Measurements from ENCODE around the gene CACNA1D.

CACNA1D gene

GRCh38 chr3:53811143-53811927 lies 316.9 kb downstream of the CACNA1D start:
- Histone ChIP-seq H3K9ac (ENCODE audit: low read length) (no peak overlapping the region), H3K27me3 (ENCODE audit: control insufficient read depth, insufficient read depth, low read length) (no peaks in the 10 kb centered on the region), H3K4me1 (ENCODE audit: control insufficient read depth, insufficient read depth, low read length) (no peaks in the 10 kb centered on the region), H3K36me3 (ENCODE audit: control insufficient read depth, insufficient read depth, low read length) (no peaks in the 10 kb centered on the region), H3K9me3 (ENCODE audit: control insufficient read depth, low read length) (no peaks in the 10 kb centered on the region), H3K4me3 (ENCODE audit: low read length) (no peak overlapping the region)

GRCh38 chr3:53812434-53812833 lies 318.0 kb downstream of the CACNA1D start:
- Histone ChIP-seq H3K27me3 (ENCODE audit: control insufficient read depth, insufficient read depth, low read length) (no peaks in the 10 kb centered on the region), H3K36me3 (ENCODE audit: control insufficient read depth, insufficient read depth, low read length) (no peaks in the 10 kb centered on the region), H3K4me1 (ENCODE audit: control insufficient read depth, insufficient read depth, low read length) (no peaks in the 10 kb centered on the region), H3K9me3 (ENCODE audit: control insufficient read depth, low read length) (no peaks in the 10 kb centered on the region), H3K4me3 (ENCODE audit: low read length) (no peak overlapping the region), H3K9ac (ENCODE audit: low read length) (no peak overlapping the region)

GRCh38 chr3:53813229-53813628 lies 318.8 kb downstream of the CACNA1D start:
- no peaks in the 10 kb centered on the region for H3K4me1 ChIP-seq (ENCODE audit: control insufficient read depth, insufficient read depth, low read length)
- no peaks in the 10 kb centered on the region for H3K27me3 ChIP-seq (ENCODE audit: control insufficient read depth, insufficient read depth, low read length)
- H3K9me3 ChIP-seq (ENCODE audit: control insufficient read depth, low read length), result no peaks in the 10 kb centered on the region
- H3K36me3 ChIP-seq (ENCODE audit: control insufficient read depth, insufficient read depth, low read length), result no peaks in the 10 kb centered on the region
- H3K9ac ChIP-seq (ENCODE audit: low read length), result no peak overlapping the region
- no peak overlapping the region for H3K4me3 ChIP-seq (ENCODE audit: low read length)

DNA sequence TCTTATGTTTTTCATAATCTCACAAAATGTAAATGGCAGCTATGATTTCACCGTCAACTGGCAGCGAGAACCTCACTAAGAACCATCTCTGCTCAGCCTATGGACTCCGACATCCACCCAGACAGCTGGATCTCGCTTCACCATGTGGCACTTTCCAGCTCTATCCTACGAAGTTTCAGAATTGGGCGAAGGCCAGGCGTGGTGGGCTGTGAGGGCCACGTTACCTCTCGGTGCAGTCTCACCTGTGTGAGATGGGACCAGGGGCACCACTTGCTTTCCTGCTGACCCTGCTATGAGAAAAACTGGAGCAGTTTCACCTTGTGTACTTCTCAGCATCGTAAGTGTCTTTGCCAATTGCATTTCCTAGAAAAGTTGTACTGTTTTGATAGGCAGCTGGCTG lies 319.5 kb downstream of the CACNA1D start:
- H3K9me3 ChIP-seq (ENCODE audit: control insufficient read depth, low read length), result no peaks in the 10 kb centered on the region
- no peak overlapping the region for H3K9ac ChIP-seq (ENCODE audit: low read length)
- no peak overlapping the region for H3K4me3 ChIP-seq (ENCODE audit: low read length)
- H3K36me3 ChIP-seq (ENCODE audit: control insufficient read depth, insufficient read depth, low read length), result no peaks in the 10 kb centered on the region
- no peaks in the 10 kb centered on the region for H3K27me3 ChIP-seq (ENCODE audit: control insufficient read depth, insufficient read depth, low read length)
- H3K4me1 ChIP-seq (ENCODE audit: control insufficient read depth, insufficient read depth, low read length), result no peaks in the 10 kb centered on the region

DNA sequence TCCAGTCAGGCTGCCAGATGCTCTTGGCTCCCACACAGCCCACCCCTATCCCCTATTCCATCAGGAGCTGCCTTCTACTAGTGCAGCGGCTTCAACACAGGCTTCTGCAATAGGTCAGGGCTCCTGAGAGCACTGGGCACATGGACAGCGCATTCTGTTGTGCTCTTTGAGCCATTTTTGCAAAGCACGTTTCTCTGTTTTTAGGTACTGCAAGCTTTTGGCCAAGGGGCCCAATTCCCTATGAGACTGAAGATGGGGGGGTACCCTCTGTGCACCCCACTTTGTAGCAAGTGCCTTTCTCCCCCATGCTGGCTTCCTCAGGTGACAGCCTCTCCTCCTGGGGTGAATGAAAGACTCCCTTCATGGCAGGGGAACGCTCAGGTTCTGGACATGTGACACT lies 320.7 kb downstream of the CACNA1D start:
- Histone ChIP-seq H3K9me3 (ENCODE audit: control insufficient read depth, low read length) (no peaks in the 10 kb centered on the region), H3K4me3 (ENCODE audit: low read length) (no peak overlapping the region), H3K36me3 (ENCODE audit: control insufficient read depth, insufficient read depth, low read length) (no peaks in the 10 kb centered on the region), H3K9ac (ENCODE audit: low read length) (no peak overlapping the region), H3K27me3 (ENCODE audit: control insufficient read depth, insufficient read depth, low read length) (no peaks in the 10 kb centered on the region), H3K4me1 (ENCODE audit: control insufficient read depth, insufficient read depth, low read length) (no peaks in the 10 kb centered on the region)

GRCh38 chr3:53815651-53816050 lies 321.2 kb downstream of the CACNA1D start:
- H3K9ac ChIP-seq (ENCODE audit: low read length), result no peak overlapping the region
- H3K36me3 ChIP-seq (ENCODE audit: control insufficient read depth, insufficient read depth, low read length), result no peaks in the 10 kb centered on the region
- H3K4me3 ChIP-seq (ENCODE audit: low read length), result no peak overlapping the region
- no peaks in the 10 kb centered on the region for H3K4me1 ChIP-seq (ENCODE audit: control insufficient read depth, insufficient read depth, low read length)
- H3K9me3 ChIP-seq (ENCODE audit: control insufficient read depth, low read length), result no peaks in the 10 kb centered on the region
- no peaks in the 10 kb centered on the region for H3K27me3 ChIP-seq (ENCODE audit: control insufficient read depth, insufficient read depth, low read length)

DNA sequence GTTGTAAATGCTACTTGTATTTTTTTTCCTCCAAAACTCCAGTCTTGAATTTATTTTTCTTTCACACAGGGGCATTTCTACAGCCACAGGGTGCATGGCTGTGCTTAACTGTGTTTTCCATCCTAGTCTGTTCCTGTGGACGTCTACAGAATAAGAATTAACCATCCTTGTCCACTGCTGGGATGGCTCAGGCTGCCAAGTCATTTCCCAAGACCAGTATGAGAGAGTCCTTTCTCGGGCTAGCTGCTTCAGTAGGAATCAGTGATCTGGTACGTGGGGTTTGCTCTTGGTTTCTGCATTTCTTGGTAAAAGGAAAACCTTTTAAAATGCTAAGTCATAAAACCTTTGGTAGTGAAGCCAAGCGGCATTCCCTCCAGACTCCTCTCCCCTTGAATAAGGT lies 322.0 kb downstream of the CACNA1D start:
- H3K4me3 ChIP-seq (ENCODE audit: low read length), result no peak overlapping the region
- H3K9me3 ChIP-seq (ENCODE audit: control insufficient read depth, low read length), result no peaks in the 10 kb centered on the region
- no peak overlapping the region for H3K9ac ChIP-seq (ENCODE audit: low read length)
- no peaks in the 10 kb centered on the region for H3K4me1 ChIP-seq (ENCODE audit: control insufficient read depth, insufficient read depth, low read length)
- H3K36me3 ChIP-seq (ENCODE audit: control insufficient read depth, insufficient read depth, low read length), result no peaks in the 10 kb centered on the region
- no peaks in the 10 kb centered on the region for H3K27me3 ChIP-seq (ENCODE audit: control insufficient read depth, insufficient read depth, low read length)

GRCh38 chr3:53817211-53817610 lies 322.8 kb downstream of the CACNA1D start:
- no peak overlapping the region for H3K4me3 ChIP-seq (ENCODE audit: low read length)
- H3K4me1 ChIP-seq (ENCODE audit: control insufficient read depth, insufficient read depth, low read length), result no peaks in the 10 kb centered on the region
- no peak overlapping the region for H3K9ac ChIP-seq (ENCODE audit: low read length)
- H3K9me3 ChIP-seq (ENCODE audit: control insufficient read depth, low read length), result no peaks in the 10 kb centered on the region
- no peaks in the 10 kb centered on the region for H3K36me3 ChIP-seq (ENCODE audit: control insufficient read depth, insufficient read depth, low read length)
- H3K27me3 ChIP-seq (ENCODE audit: control insufficient read depth, insufficient read depth, low read length), result no peaks in the 10 kb centered on the region

DNA sequence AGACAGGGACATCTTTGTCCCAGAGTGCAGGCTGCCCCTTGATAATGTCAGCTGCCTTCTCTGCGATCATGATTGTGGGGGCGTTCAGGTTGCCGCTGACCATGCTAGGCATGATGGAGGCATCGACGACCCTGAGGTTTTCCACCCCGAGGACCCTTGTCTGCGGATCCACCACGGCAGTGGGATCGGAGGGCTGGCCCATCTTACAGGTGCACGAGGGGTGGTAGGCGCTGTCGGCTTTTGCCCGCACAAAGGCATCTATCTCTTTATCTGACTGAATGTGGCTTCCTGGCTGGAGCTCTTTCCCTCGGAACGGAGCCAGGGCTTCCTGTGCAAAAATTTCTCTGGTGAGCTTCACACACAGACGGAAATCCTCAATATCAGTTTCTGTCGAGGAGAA lies 323.4 kb downstream of the CACNA1D start:
- Histone ChIP-seq H3K9me3 (ENCODE audit: control insufficient read depth, low read length) (no peaks in the 10 kb centered on the region), H3K9ac (ENCODE audit: low read length) (no peak overlapping the region), H3K27me3 (ENCODE audit: control insufficient read depth, insufficient read depth, low read length) (no peaks in the 10 kb centered on the region), H3K4me1 (ENCODE audit: control insufficient read depth, insufficient read depth, low read length) (no peaks in the 10 kb centered on the region), H3K4me3 (ENCODE audit: low read length) (no peak overlapping the region), H3K36me3 (ENCODE audit: control insufficient read depth, insufficient read depth, low read length) (peaks cover 4% of the 10 kb centered on the region)

DNA sequence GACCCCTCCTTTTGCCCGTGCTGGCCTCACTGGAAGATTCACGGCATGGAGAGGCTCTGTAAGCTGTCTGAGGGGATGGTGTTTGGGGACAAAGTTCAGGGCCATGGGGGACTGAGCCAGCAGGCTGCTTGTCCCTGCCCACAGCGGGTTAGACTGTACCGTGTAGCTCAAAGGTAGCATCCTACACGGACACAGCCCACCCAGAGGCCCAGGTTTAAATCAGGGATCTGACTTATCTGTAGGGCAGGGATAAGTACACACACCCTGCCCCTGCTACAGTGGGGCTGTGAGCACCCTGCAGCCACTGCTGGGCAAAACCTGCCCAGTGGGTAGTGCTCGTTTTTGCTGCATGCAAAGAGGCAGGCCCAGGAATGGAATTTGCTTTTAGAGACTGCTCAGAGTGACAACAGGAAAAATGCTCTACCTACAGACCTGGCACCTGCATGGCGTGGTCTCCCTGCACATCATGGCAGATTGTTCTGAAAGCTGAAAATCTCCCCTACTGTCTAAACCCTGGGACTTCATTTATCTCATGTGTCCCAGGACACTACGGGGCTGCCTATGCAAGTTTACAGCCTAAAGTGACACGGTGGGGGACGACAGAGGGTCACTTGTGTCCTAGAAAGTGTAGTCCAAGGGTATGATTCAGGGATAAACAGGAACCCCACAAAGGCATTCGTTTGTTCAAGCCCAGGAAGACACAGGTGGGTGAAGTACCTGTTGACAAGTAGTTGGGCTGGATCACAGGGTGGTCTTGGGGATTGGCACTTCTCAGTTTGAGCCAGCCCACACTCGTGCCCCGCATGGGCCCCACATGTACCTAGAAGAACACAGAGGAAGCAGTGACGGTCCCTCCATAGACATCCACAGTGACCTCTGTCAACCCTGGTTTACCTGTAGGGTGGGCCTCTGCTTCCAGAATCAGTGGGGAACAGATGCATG lies 324.1 kb downstream of the CACNA1D start:
- Histone ChIP-seq H3K4me3 (ENCODE audit: low read length) (no peak overlapping the region), H3K27me3 (ENCODE audit: control insufficient read depth, insufficient read depth, low read length) (no peaks in the 10 kb centered on the region), H3K9me3 (ENCODE audit: control insufficient read depth, low read length) (no peaks in the 10 kb centered on the region), H3K4me1 (ENCODE audit: control insufficient read depth, insufficient read depth, low read length) (no peaks in the 10 kb centered on the region), H3K36me3 (ENCODE audit: control insufficient read depth, insufficient read depth, low read length) (peaks cover 5% of the 10 kb centered on the region), H3K9ac (ENCODE audit: low read length) (no peak overlapping the region)

- peaks cover 5% of the 10 kb centered on the region for H3K36me3 ChIP-seq (ENCODE audit: control insufficient read depth, insufficient read depth, low read length)
Observed at GRCh38 chr3:53819163-53819868, 324.9 kb downstream of the CACNA1D start.

DNA sequence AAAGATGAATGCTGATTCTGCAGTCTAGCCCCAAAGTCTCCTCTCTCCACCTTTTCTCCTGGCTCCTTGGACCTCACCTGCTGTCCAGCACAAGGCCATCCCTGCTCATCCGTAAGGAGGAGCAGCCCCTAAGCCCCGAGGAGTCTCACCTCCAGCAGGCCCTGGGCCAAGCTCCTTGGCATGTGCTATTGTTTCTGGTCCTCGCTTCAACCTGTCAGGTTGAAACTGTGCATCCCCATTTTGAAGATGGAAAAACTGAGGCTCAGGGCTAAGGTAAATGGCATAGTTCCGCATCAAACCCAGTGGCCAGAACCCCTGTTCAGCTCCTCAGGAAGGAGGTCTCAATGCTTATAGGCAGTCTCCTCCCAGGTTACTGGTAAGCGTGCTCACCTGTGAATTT lies 325.7 kb downstream of the CACNA1D start:
- Histone ChIP-seq H3K27me3 (ENCODE audit: control insufficient read depth, insufficient read depth, low read length) (no peaks in the 10 kb centered on the region), H3K4me3 (ENCODE audit: low read length) (no peak overlapping the region), H3K36me3 (ENCODE audit: control insufficient read depth, insufficient read depth, low read length) (peaks cover 5% of the 10 kb centered on the region), H3K9ac (ENCODE audit: low read length) (no peak overlapping the region), H3K9me3 (ENCODE audit: control insufficient read depth, low read length) (no peaks in the 10 kb centered on the region), H3K4me1 (ENCODE audit: control insufficient read depth, insufficient read depth, low read length) (no peaks in the 10 kb centered on the region)

More at GRCh38 chr3:53819163-53819868, 324.9 kb downstream of the CACNA1D start:
- no peaks in the 10 kb centered on the region for H3K9me3 ChIP-seq (ENCODE audit: control insufficient read depth, low read length)
- no peak overlapping the region for H3K9ac ChIP-seq (ENCODE audit: low read length)
- no peaks in the 10 kb centered on the region for H3K4me1 ChIP-seq (ENCODE audit: control insufficient read depth, insufficient read depth, low read length)
- no peaks in the 10 kb centered on the region for H3K27me3 ChIP-seq (ENCODE audit: control insufficient read depth, insufficient read depth, low read length)
- no peak overlapping the region for H3K4me3 ChIP-seq (ENCODE audit: low read length)
